HepG2 (cell line): ENCODE measurements around the gene THEM5.

Source experiments
- EZH2 ChIP-seq: conservative IDR thresholded peaks from 2 replicates; pipeline ENCODE4 v1.6.1; 2012; ENCODE audit warnings: mild to moderate bottlenecking, low read depth, low read length, moderate library complexity
- HNRNPK ChIP-seq: fragments of 200-400 bp; formaldehyde crosslinking; IDR thresholded peaks from 2 replicates; pipeline ENCODE4 v1.6.1; 2018; ENCODE audit warnings: low read length, low read depth, moderate library complexity, mild to moderate bottlenecking; ENCODE audit not compliant: poor library complexity, severe bottlenecking
- NFKB2 ChIP-seq: sonication (generic); formaldehyde crosslinking; IDR thresholded peaks from 2 replicates; pipeline ENCODE4 v1.4.0; 2020; ENCODE audit warnings: missing genetic modification reagents, borderline replicate concordance
- RNF2 ChIP-seq: fragments of 450-650 bp; conservative IDR thresholded peaks from 2 replicates; pipeline ENCODE4 v1.6.1; 2016; ENCODE audit warnings: low read depth
- SMAD3 ChIP-seq: sonication (generic); formaldehyde crosslinking; IDR thresholded peaks from 2 replicates; pipeline ENCODE4 v1.4.0; 2020; ENCODE audit warnings: missing genetic modification reagents
- SRSF1 ChIP-seq: fragments of 200-400 bp; formaldehyde crosslinking; optimal IDR thresholded peaks from 2 replicates; pipeline ENCODE3; 2017; ENCODE audit warnings: mild to moderate bottlenecking, low read depth, low read length, moderate library complexity
- YY1 ChIP-seq: IDR thresholded peaks from 2 replicates; pipeline ENCODE4 v1.6.1; 2011; ENCODE audit warnings: low read length, low read depth, moderate library complexity, mild to moderate bottlenecking; ENCODE audit not compliant: insufficient read depth, insufficient replicate concordance
- ZNF766 ChIP-seq: sonication (generic); formaldehyde crosslinking; IDR thresholded peaks from 2 replicates; pipeline ENCODE4 v1.5.0; 2020; ENCODE audit warnings: missing genetic modification reagents, borderline replicate concordance
- TF ChIP-seq, protein P1 (sequence below): sonication (generic); formaldehyde crosslinking; IDR thresholded peaks from 2 replicates; pipeline ENCODE4 v1.5.0; 2020; ENCODE audit warnings: mild to moderate bottlenecking, missing genetic modification reagents, moderate library complexity
- TF ChIP-seq, protein P2 (sequence below): sonication (generic); formaldehyde crosslinking; IDR thresholded peaks from 2 replicates; pipeline ENCODE4 v1.4.0; 2020; ENCODE audit warnings: low read depth, missing genetic modification reagents

DNA sequence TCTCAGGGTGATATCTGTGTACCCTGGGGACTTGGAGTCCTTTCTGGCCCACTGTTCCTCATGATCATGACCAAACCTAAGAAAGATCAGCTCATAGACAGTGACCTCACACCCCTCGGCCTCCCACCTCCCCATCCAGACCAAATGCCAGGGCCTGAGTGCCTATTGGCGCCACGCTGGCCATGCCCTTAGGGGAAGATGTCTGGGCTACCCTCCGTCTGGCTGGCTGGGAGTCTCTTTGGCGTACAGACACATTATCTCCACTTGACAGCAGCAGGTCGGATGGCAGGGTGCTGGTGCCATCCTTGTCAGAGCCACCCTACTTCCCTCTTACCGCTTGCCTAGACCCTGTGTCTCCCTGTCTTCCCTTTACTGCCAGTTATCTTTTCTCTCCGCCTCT, 30.3 kb downstream of the THEM5 start:
- TF ChIP-seq, protein P1, sequence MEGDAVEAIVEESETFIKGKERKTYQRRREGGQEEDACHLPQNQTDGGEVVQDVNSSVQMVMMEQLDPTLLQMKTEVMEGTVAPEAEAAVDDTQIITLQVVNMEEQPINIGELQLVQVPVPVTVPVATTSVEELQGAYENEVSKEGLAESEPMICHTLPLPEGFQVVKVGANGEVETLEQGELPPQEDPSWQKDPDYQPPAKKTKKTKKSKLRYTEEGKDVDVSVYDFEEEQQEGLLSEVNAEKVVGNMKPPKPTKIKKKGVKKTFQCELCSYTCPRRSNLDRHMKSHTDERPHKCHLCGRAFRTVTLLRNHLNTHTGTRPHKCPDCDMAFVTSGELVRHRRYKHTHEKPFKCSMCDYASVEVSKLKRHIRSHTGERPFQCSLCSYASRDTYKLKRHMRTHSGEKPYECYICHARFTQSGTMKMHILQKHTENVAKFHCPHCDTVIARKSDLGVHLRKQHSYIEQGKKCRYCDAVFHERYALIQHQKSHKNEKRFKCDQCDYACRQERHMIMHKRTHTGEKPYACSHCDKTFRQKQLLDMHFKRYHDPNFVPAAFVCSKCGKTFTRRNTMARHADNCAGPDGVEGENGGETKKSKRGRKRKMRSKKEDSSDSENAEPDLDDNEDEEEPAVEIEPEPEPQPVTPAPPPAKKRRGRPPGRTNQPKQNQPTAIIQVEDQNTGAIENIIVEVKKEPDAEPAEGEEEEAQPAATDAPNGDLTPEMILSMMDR (CRISPR knock-in tag): no peak
- TF ChIP-seq NFKB2 (CRISPR knock-in tag): no peak
- TF ChIP-seq YY1: no peak
- TF ChIP-seq SMAD3 (CRISPR knock-in tag): no peak
- no peak for TF ChIP-seq HNRNPK
- TF ChIP-seq ZNF766 (CRISPR knock-in tag): no peak
- TF ChIP-seq RNF2: no peak
- TF ChIP-seq SRSF1: no peak
- TF ChIP-seq EZH2: no peak
- TF ChIP-seq, protein P2, sequence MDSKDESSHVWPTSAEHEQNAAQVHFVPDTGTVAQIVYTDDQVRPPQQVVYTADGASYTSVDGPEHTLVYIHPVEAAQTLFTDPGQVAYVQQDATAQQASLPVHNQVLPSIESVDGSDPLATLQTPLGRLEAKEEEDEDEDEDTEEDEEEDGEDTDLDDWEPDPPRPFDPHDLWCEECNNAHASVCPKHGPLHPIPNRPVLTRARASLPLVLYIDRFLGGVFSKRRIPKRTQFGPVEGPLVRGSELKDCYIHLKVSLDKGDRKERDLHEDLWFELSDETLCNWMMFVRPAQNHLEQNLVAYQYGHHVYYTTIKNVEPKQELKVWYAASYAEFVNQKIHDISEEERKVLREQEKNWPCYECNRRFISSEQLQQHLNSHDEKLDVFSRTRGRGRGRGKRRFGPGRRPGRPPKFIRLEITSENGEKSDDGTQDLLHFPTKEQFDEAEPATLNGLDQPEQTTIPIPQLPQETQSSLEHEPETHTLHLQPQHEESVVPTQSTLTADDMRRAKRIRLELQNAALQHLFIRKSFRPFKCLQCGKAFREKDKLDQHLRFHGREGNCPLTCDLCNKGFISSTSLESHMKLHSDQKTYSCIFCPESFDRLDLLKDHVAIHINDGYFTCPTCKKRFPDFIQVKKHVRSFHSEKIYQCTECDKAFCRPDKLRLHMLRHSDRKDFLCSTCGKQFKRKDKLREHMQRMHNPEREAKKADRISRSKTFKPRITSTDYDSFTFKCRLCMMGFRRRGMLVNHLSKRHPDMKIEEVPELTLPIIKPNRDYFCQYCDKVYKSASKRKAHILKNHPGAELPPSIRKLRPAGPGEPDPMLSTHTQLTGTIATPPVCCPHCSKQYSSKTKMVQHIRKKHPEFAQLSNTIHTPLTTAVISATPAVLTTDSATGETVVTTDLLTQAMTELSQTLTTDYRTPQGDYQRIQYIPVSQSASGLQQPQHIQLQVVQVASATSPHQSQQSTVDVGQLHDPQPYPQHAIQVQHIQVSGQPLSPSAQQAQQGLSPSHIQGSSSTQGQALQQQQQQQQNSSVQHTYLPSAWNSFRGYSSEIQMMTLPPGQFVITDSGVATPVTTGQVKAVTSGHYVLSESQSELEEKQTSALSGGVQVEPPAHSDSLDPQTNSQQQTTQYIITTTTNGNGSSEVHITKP (CRISPR knock-in tag): no peak
